Measurements from ENCODE around the gene RNF151.
"Not testable (repeated sequence)": the region's sequence is repeated elsewhere in the genome, so short reads cannot be mapped to it uniquely, and the experiment has no call there.

RNF151 gene

GRCh38 chr16:1938910-1939309 is 27.7 kb upstream of the RNF151 start:
- DNase-seq = no peak

- DNase-seq = not testable (repeated sequence)
Observed at GRCh38 chr16:1939833-1940232, 26.8 kb upstream of the RNF151 start.

- DNase-seq = no peak
Observed at GRCh38 chr16:1940273-1941161, 26.1 kb upstream of the RNF151 start.

GRCh38 chr16:1941162-1942046 is 25.3 kb upstream of the RNF151 start:
- no peak for DNase-seq

GRCh38 chr16:1942047-1942809 is 24.4 kb upstream of the RNF151 start:
- DNase-seq = no peak

GRCh38 chr16:1942810-1943726 is 23.6 kb upstream of the RNF151 start, which contains the start of gene MSRB1:
Gene MSRB1, minus strand, starts transcription at chr16:1943199. Its CDS starts 43 bp downstream, at chr16:1943156.
- peak; percentile 99 for DNase-seq

GRCh38 chr16:1944612-1945199 is 21.9 kb upstream of the RNF151 start:
- no peak for DNase-seq

GRCh38 chr16:1945559-1946391 is 20.9 kb upstream of the RNF151 start:
- no peak for DNase-seq

GRCh38 chr16:1946495-1947368 is 19.9 kb upstream of the RNF151 start:
- no peak for DNase-seq

GRCh38 chr16:1947369-1947670 is 19.3 kb upstream of the RNF151 start:
- no peak for DNase-seq

- no peak for DNase-seq
Observed at GRCh38 chr16:1949507-1949906, 17.1 kb upstream of the RNF151 start.

- DNase-seq = no peak
Observed at GRCh38 chr16:1950047-1950446, 16.6 kb upstream of the RNF151 start.

GRCh38 chr16:1950559-1950958 is 16.1 kb upstream of the RNF151 start:
- no peak for DNase-seq

- DNase-seq = no peak
Observed at GRCh38 chr16:1953734-1954133, 12.9 kb upstream of the RNF151 start.

- not testable (repeated sequence) for DNase-seq
Observed at GRCh38 chr16:1957434-1958142, 9.1 kb upstream of the RNF151 start.

- not testable (repeated sequence) for DNase-seq
Observed at GRCh38 chr16:1958143-1958491, 8.5 kb upstream of the RNF151 start.

- no peak for DNase-seq
Observed at GRCh38 chr16:1958715-1959268, 7.9 kb upstream of the RNF151 start.

All from fibroblast of skin of scalp (primary cell).